ENCODE results near the gene FXN. TPM values are rescaled to one million over a fixed set of nuclear protein-coding genes. Genes with fewer than 3 reads are reported as not detected.

The FXN gene
- total and polyA plus RNA-seq, 2 donors (not counting 1 experiment from before 2014, with no cell fraction given), result 8.8 to 9.6 TPM

DNA sequence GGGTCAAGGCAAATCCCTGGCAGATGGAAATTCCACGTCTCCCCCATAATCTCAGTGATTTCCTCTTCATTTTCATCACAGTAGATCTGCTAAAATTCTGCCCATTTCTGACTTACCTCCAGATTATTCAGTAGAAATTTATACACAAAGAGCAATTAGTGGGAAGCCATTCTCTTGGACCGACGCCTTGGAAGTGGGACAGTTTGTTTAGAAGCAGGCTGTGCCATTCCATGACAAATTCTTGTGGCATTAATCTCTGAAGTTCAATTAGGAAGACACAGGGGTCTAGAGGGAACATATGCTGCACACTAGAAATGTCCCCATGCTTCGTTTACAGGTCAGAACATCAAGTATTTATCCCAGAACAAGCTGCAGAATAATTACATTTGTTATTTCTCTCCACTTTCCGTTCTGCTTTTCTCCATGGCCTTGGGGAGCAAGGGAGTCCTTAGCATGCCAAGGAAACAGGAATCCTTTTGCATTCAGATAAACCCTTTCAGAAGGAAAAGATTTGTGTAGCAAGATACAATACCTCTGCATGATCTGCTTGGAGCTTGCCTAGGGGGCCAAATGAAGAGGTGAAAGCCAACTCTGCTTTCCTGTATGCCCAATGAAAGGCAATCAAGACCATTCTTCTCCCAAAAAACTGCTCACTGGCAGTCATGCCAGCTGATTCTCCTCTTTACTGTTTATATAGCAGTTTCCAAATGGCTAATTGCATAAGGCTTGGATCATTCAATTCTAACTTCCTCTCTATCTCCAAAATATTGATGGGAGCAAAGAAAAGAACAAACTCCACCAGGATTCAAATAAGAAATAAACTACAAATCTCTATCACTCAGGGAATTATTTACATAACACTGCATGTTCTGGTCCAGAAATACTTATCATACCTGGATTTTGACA is 19.1 kb upstream of the FXN start:
- CTCF ChIA-PET, result interaction anchor here (1.4 kb wide), 1 partner anchor 8 kb away, joined by 5 read pairs; no protein-coding TSS in a partner anchor
- no peak overlapping the region for H3K4me2 ChIP-seq (replicated peaks; ENCODE audit: low read depth, low read length, poor library complexity, severe bottlenecking)
- DNase-seq, result no peak
- Mint-ChIP-seq H3K27ac (no peak overlapping the region), H3K4me3 (no peak overlapping the region), H3K27me3 (no peaks in the 10 kb centered on the region), H3K4me1 (peaks cover 21% of the 10 kb centered on the region), H3K9me3 (ENCODE audit: insufficient read depth) (no peaks in the 10 kb centered on the region)
- no peaks in the 10 kb centered on the region for H3K36me3 ChIP-seq (replicated peaks in 1 of 2; ENCODE audit: control extremely low read depth in 1 of 2, control insufficient read depth in 1 of 2, extremely low read depth in 1 of 2, insufficient read depth in 2 of 2, low read length in 1 of 2)
- H3K27me3 ChIP-seq (replicated peaks in 1 of 4; ENCODE audit: control extremely low read depth in 1 of 4, control insufficient read depth in 3 of 4, insufficient read depth in 4 of 4, low read length in 3 of 4), result no peaks in the 10 kb centered on the region
- intact Hi-C loops (cut with micrococcal nuclease), result no loop called here
- no peak overlapping the region for H3K27ac ChIP-seq (ENCODE audit: low read length in 2 of 2)
- no peak for ATAC-seq (ENCODE audit: low read depth)
- TF ChIP-seq EZH2 (IDR thresholded peaks at IDR 0.05; ENCODE audit: borderline replicate concordance, insufficient read depth, low read depth, low read length, poor library complexity, severe bottlenecking), result no peak
- TF ChIP-seq, protein P1, sequence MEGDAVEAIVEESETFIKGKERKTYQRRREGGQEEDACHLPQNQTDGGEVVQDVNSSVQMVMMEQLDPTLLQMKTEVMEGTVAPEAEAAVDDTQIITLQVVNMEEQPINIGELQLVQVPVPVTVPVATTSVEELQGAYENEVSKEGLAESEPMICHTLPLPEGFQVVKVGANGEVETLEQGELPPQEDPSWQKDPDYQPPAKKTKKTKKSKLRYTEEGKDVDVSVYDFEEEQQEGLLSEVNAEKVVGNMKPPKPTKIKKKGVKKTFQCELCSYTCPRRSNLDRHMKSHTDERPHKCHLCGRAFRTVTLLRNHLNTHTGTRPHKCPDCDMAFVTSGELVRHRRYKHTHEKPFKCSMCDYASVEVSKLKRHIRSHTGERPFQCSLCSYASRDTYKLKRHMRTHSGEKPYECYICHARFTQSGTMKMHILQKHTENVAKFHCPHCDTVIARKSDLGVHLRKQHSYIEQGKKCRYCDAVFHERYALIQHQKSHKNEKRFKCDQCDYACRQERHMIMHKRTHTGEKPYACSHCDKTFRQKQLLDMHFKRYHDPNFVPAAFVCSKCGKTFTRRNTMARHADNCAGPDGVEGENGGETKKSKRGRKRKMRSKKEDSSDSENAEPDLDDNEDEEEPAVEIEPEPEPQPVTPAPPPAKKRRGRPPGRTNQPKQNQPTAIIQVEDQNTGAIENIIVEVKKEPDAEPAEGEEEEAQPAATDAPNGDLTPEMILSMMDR (IDR thresholded peaks at IDR 0.05), result no peak
- no peaks in the 10 kb centered on the region for H3K79me2 ChIP-seq (ENCODE audit: control insufficient read depth, insufficient read depth, low read length)
- no peak overlapping the region for H3K4me3 ChIP-seq (ENCODE audit: control extremely low read depth in 1 of 5, extremely low read depth in 1 of 5, insufficient read depth in 1 of 5, low read depth in 2 of 5, low read length in 4 of 5)
- peaks cover 0 to 7% (median 0%) of the 10 kb centered on the region in 3 donors for H3K9me3 ChIP-seq (ENCODE audit: control extremely low read depth in 1 of 3, control insufficient read depth in 2 of 3, insufficient read depth in 1 of 3, low read length in 2 of 3)
- H2AFZ ChIP-seq (ENCODE audit: insufficient read depth, low read depth, low read length, poor library complexity, severe bottlenecking), result no peak overlapping the region
- no peak overlapping the region for H3K9ac ChIP-seq (ENCODE audit: low read length)
- H3K4me1 ChIP-seq (ENCODE audit: control insufficient read depth in 2 of 2, insufficient read depth in 2 of 2, low read length in 2 of 2), result peaks cover 12 to 20% of the 10 kb centered on the region in 2 donors
- H4K20me1 ChIP-seq (ENCODE audit: control insufficient read depth, insufficient read depth, low read length, poor library complexity, severe bottlenecking), result no peaks in the 10 kb centered on the region
- 60% methylated on average over 1 of the region's 5 CpGs for WGBS (ENCODE audit: insufficient coverage)
- POLR2A ChIA-PET, result no interaction called here

DNA sequence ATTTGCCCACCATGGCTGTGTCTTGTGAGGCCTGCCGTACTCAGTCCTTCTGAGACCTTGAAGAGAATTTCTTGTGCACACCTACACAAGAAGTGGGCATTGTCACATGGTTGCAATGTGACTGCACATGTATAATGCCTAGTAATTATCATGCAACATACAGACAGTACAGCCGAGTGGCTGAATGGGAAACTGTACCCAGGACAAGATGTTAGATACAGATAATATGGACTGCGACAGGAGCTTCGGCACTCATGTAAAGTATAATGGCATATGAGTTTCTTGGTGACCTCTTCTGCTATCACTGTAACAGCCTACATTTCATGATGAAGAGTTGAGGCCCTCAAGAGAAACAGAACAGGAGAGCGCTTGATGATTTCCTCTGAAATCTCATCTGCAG is 16.8 kb upstream of the FXN start:
- ATAC-seq (ENCODE audit: low read depth), result no peak
- H3K9me3 ChIP-seq (ENCODE audit: control extremely low read depth in 1 of 3, control insufficient read depth in 2 of 3, insufficient read depth in 1 of 3, low read length in 2 of 3), result no peaks in the 10 kb centered on the region
- ChIA-PET POLR2A (no interaction called here), CTCF (interaction anchor here (0.9 kb wide), 1 partner anchor 16 kb away, joined by 3 read pairs; the partner anchor contains the start of gene FXN)
- no peak overlapping the region for H3K4me3 Mint-ChIP-seq
- no peak overlapping the region for H2AFZ ChIP-seq (ENCODE audit: insufficient read depth, low read depth, low read length, poor library complexity, severe bottlenecking)
- no CpG with 5 or more reads among the region's 5 CpGs for WGBS (ENCODE audit: insufficient coverage)
- TF ChIP-seq EZH2 (IDR thresholded peaks at IDR 0.05; ENCODE audit: borderline replicate concordance, insufficient read depth, low read depth, low read length, poor library complexity, severe bottlenecking), result no peak
- TF ChIP-seq, protein P1 (IDR thresholded peaks at IDR 0.05), result no peak
- no peak for DNase-seq
- peaks cover 4 to 6% of the 10 kb centered on the region in 2 donors for H3K4me1 ChIP-seq (ENCODE audit: control insufficient read depth in 2 of 2, insufficient read depth in 2 of 2, low read length in 2 of 2)
- H3K4me2 ChIP-seq (replicated peaks; ENCODE audit: low read depth, low read length, poor library complexity, severe bottlenecking), result no peak overlapping the region
- no peaks in the 10 kb centered on the region for H3K27me3 Mint-ChIP-seq
- H3K4me1 Mint-ChIP-seq, result peaks cover 5% of the 10 kb centered on the region
- no peaks in the 10 kb centered on the region for H3K9me3 Mint-ChIP-seq (ENCODE audit: insufficient read depth)
- no peaks in the 10 kb centered on the region for H3K79me2 ChIP-seq (ENCODE audit: control insufficient read depth, insufficient read depth, low read length)
- H3K27ac ChIP-seq (ENCODE audit: low read length in 2 of 2), result no peak overlapping the region
- H3K4me3 ChIP-seq (ENCODE audit: control extremely low read depth in 1 of 5, extremely low read depth in 1 of 5, insufficient read depth in 1 of 5, low read depth in 2 of 5, low read length in 4 of 5), result no peak overlapping the region
- H3K36me3 ChIP-seq (replicated peaks in 1 of 2; ENCODE audit: control extremely low read depth in 1 of 2, control insufficient read depth in 1 of 2, extremely low read depth in 1 of 2, insufficient read depth in 2 of 2, low read length in 1 of 2), result no peaks in the 10 kb centered on the region
- no peaks in the 10 kb centered on the region for H4K20me1 ChIP-seq (ENCODE audit: control insufficient read depth, insufficient read depth, low read length, poor library complexity, severe bottlenecking)
- no peaks in the 10 kb centered on the region for H3K27me3 ChIP-seq (replicated peaks in 1 of 4; ENCODE audit: control extremely low read depth in 1 of 4, control insufficient read depth in 3 of 4, insufficient read depth in 4 of 4, low read length in 3 of 4)
- intact Hi-C loops (cut with micrococcal nuclease), result no loop called here
- no peak overlapping the region for H3K9ac ChIP-seq (ENCODE audit: low read length)
- no peak overlapping the region for H3K27ac Mint-ChIP-seq

Measured in B cell (primary cell).